HepG2 (cell line): ENCODE measurements around the gene VPS13D. TPM values are rescaled to one million over a fixed set of nuclear protein-coding genes. Genes with fewer than 3 reads are reported as not detected.
A peak's percentile ranks its signal among the peaks of the same experiment; 100 is the strongest.

Experiments
- ASH2L ChIP-seq: fragments of 300-600, 200-600 bp; sonication (generic); IDR thresholded peaks from 2 replicates; pipeline ENCODE4 v1.7.0; 2017; ENCODE audit warnings: low read depth, mild to moderate bottlenecking, moderate library complexity, mixed read lengths, low read length; ENCODE audit not compliant: insufficient read length
- BCL6 ChIP-seq: IDR thresholded peaks from 2 replicates; pipeline ENCODE4 v1.6.1; 2016; ENCODE audit warnings: missing genetic modification reagents, missing compliant biosample characterization
- DZIP1 ChIP-seq: sonication (generic); formaldehyde crosslinking; IDR thresholded peaks from 2 replicates; pipeline ENCODE4 v1.5.0; 2020; ENCODE audit warnings: mild to moderate bottlenecking, missing genetic modification reagents
- GZF1 ChIP-seq: sonication (generic); formaldehyde crosslinking; IDR thresholded peaks from 2 replicates; pipeline ENCODE4 v1.5.1; 2020; ENCODE audit warnings: mild to moderate bottlenecking, missing genetic modification reagents
- HIC2 ChIP-seq: sonication (generic); formaldehyde crosslinking; IDR thresholded peaks from 2 replicates; pipeline ENCODE4 v1.9.0; 2022; ENCODE audit warnings: low read depth, missing genetic modification reagents
- HOXA7 ChIP-seq: sonication (generic); formaldehyde crosslinking; IDR thresholded peaks from 2 replicates; pipeline ENCODE4 v1.8.1; 2022; ENCODE audit warnings: mild to moderate bottlenecking, missing genetic modification reagents, moderate library complexity
- KDM3A ChIP-seq: IDR thresholded peaks from 2 replicates; pipeline ENCODE4 v1.6.1; 2018; ENCODE audit warnings: low read depth, missing compliant biosample characterization
- NAIF1 ChIP-seq: sonication (generic); formaldehyde crosslinking; IDR thresholded peaks from 2 replicates; pipeline ENCODE4 v1.5.0; 2020; ENCODE audit warnings: mild to moderate bottlenecking, missing genetic modification reagents, borderline replicate concordance
- NONO ChIP-seq, 2 experiments: fragments of 450-650 bp in 1 of 2; sonication (generic) in 1 of 2; formaldehyde crosslinking in 1 of 2; IDR thresholded peaks in 1 of 2; conservative IDR thresholded peaks in 1 of 2; 2 replicates each; pipeline versions ENCODE4 v1.6.1 to v1.8.0; 2017 to 2022; ENCODE audit warnings: mild to moderate bottlenecking in 1 of 2, missing genetic modification reagents in 1 of 2, moderate library complexity in 1 of 2
- RFXANK ChIP-seq: IDR thresholded peaks from 2 replicates; pipeline ENCODE4 v1.6.1; 2016
- ZNF224 ChIP-seq: sonication (generic); formaldehyde crosslinking; IDR thresholded peaks from 2 replicates; pipeline ENCODE4 v1.5.0; 2020; ENCODE audit warnings: mild to moderate bottlenecking, missing genetic modification reagents
- ZNF512B ChIP-seq: sonication (generic); formaldehyde crosslinking; IDR thresholded peaks from 2 replicates; pipeline ENCODE4 v1.5.1; 2020; ENCODE audit warnings: missing genetic modification reagents, mild to moderate bottlenecking, borderline replicate concordance
- ZNF607 ChIP-seq: sonication (generic); formaldehyde crosslinking; IDR thresholded peaks from 2 replicates; pipeline ENCODE4 v1.5.1; 2020; ENCODE audit warnings: missing genetic modification reagents, mild to moderate bottlenecking, borderline replicate concordance
- ZNF749 ChIP-seq: sonication (generic); formaldehyde crosslinking; IDR thresholded peaks from 2 replicates; pipeline ENCODE4 v1.8.0; 2022; ENCODE audit warnings: mild to moderate bottlenecking, missing genetic modification reagents, moderate library complexity, borderline replicate concordance
- ZNF768 ChIP-seq: sonication (generic); formaldehyde crosslinking; IDR thresholded peaks from 2 replicates; pipeline ENCODE4 v1.4.0; 2020; ENCODE audit warnings: missing genetic modification reagents
- polyA plus RNA-seq, 8 experiments: library from polyadenylated mRNA; depleted of rRNA in 3 of 8; stranded (reverse) in 7 of 8; unstranded in 1 of 8; fragments of >200 nt; fragmentation: Illumina TruSeq in 4 of 8; extraction: Trizol in 4 of 8; gene quantifications; 2 replicates each; pipeline versions ENCODE4 v1.2.1 to v1.2.3, GENCODE V29; 2011 to 2016; ENCODE audit warnings: low read depth in 4 of 8, missing spikeins in 1 of 8, mixed read lengths in 1 of 8; ENCODE audit not compliant: insufficient read depth in 1 of 8
- total RNA-seq, 5 experiments: library from RNA; depleted of rRNA; stranded (reverse); fragments of >200 nt; fragmentation: Illumina TruSeq; extraction: Trizol; gene quantifications; 2 replicates each; pipeline ENCODE4 v1.2.3, GENCODE V29; 2016; ENCODE audit warnings: low read depth in 1 of 5
- TF ChIP-seq, protein P1 (sequence below): IDR thresholded peaks from 2 replicates; pipeline ENCODE4 v1.6.1; 2012; ENCODE audit warnings: low read depth, low read length, improper control_type of control experiment
- TF ChIP-seq, protein P2 (sequence below): IDR thresholded peaks from 2 replicates; pipeline ENCODE4 v1.6.1; 2016; ENCODE audit warnings: mild to moderate bottlenecking

VPS13D gene
- total and polyA plus RNA-seq, 2 of the 13 experiments (the other 11 are each of a cell fraction or from before 2014, with no cell fraction given), result 8.6 to 13.9 TPM

GRCh38 chr1:12528021-12528852 lies 298.4 kb downstream of the VPS13D start (continued):
- TF ChIP-seq DZIP1 (CRISPR knock-in tag) (no peak), ZNF607 (CRISPR knock-in tag) (peak; percentile 81; the same call in 1 of the 2 replicates), BCL6 (CRISPR knock-in tag) (peak; percentile 97), ASH2L (peak; percentile 67), GZF1 (CRISPR knock-in tag) (peak; percentile 62; the same call in 1 of the 2 replicates), KDM3A (peak; percentile 86; the same call in 1 of the 2 replicates), NAIF1 (no peak), ZNF749 (CRISPR knock-in tag) (0 out of 2 replicates have a peak, but pooled peaks have one; percentile 72), RFXANK (CRISPR knock-in tag) (0 out of 2 replicates have a peak, but pooled peaks have one; percentile 25), ZNF768 (CRISPR knock-in tag) (peak; percentile 67; the same call in 1 of the 2 replicates), NONO (IDR thresholded peaks at IDR 0.05) (no peak), NONO (CRISPR knock-in tag; conservative IDR thresholded peaks at IDR 0.05) (peak; percentile 83), HOXA7 (CRISPR knock-in tag) (no peak), ZNF512B (CRISPR knock-in tag) (no peak; the same call in 1 of the 2 replicates), ZNF224 (no peak), HIC2 (CRISPR knock-in tag) (no peak)
- TF ChIP-seq, protein P1, sequence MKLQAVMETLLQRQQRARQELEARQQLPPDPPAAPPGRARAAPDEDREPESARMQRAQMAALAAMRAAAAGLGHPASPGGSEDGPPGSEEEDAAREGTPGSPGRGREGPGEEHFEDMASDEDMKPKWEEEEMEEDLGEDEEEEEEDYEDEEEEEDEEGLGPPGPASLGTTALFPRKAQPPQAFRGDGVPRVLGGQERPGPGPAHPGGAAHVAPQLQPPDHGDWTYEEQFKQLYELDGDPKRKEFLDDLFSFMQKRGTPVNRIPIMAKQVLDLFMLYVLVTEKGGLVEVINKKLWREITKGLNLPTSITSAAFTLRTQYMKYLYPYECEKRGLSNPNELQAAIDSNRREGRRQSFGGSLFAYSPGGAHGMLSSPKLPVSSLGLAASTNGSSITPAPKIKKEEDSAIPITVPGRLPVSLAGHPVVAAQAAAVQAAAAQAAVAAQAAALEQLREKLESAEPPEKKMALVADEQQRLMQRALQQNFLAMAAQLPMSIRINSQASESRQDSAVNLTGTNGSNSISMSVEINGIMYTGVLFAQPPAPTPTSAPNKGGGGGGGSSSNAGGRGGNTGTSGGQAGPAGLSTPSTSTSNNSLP, result no peak
- TF ChIP-seq, protein P2, sequence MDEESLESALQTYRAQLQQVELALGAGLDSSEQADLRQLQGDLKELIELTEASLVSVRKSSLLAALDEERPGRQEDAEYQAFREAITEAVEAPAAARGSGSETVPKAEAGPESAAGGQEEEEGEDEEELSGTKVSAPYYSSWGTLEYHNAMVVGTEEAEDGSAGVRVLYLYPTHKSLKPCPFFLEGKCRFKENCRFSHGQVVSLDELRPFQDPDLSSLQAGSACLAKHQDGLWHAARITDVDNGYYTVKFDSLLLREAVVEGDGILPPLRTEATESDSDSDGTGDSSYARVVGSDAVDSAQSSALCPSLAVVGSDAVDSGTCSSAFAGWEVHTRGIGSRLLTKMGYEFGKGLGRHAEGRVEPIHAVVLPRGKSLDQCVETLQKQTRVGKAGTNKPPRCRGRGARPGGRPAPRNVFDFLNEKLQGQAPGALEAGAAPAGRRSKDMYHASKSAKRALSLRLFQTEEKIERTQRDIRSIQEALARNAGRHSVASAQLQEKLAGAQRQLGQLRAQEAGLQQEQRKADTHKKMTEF (CRISPR knock-in tag), result peak; percentile 96
